OCI-LY3 (cell line): ENCODE data around the gene ILF3.

Experiments
- CTCF ChIP-seq: fragments of 200-600, 300-600 bp; sonication (generic); IDR thresholded peaks from 2 replicates; pipeline ENCODE4 v1.5.1; 2014; ENCODE audit warnings: antibody characterized with exemption, low read length, low read depth
- EZH2phosphoT487 ChIP-seq: fragments of 200-600 bp; shearing (Covaris generic); IDR thresholded peaks from 2 replicates; pipeline ENCODE4 v1.6.1; 2018; ENCODE audit warnings: antibody characterized with exemption, mixed run types, low read depth

- no peak for TF ChIP-seq CTCF
- TF ChIP-seq EZH2phosphoT487 = no peak
Measured at GRCh38 chr19:10688545-10689280, 34.6 kb downstream of the ILF3 start.
